Vagina (tissue), 2 donors: ENCODE results near the gene SPTBN4.

Experiments used
- POLR2A ChIP-seq, 2 donors: fragments of 450-650 bp; IDR thresholded peaks; one replicate each; pipeline ENCODE4 v1.6.1; 2017; ENCODE audit warnings: antibody characterized with exemption in 2 of 2, mild to moderate bottlenecking in 2 of 2, moderate library complexity in 2 of 2
- TF ChIP-seq, protein P1 (sequence below), 3 experiments: fragments of 450-650 bp in 2 of 3; fragments of 200-600 bp in 1 of 3; sonication (generic) in 1 of 3; IDR thresholded peaks; one replicate each; pipeline ENCODE4 v1.5.1; 2017 to 2019; ENCODE audit warnings: antibody characterized with exemption in 3 of 3, mild to moderate bottlenecking in 2 of 3, moderate library complexity in 2 of 3

DNA sequence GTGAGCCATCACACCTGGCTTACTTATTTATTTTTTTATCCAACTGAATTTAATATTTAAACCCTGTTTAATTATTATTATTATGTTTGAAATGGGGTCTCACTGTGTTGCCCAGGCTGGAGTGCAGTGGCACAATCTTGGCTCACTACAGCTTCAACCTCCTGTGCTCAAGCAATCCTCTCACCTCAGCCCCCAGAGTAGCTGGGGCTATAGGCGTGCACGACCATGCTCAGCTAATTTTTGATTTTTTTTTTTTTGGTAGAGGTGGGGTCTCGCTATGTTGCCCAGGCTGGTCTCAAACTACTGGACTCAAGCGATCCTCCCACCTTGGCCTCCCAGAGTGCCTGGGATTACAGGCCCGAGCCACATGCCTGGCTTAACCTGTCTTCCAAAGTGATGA is 32.5 kb downstream of the SPTBN4 start:
- TF ChIP-seq, protein P1, sequence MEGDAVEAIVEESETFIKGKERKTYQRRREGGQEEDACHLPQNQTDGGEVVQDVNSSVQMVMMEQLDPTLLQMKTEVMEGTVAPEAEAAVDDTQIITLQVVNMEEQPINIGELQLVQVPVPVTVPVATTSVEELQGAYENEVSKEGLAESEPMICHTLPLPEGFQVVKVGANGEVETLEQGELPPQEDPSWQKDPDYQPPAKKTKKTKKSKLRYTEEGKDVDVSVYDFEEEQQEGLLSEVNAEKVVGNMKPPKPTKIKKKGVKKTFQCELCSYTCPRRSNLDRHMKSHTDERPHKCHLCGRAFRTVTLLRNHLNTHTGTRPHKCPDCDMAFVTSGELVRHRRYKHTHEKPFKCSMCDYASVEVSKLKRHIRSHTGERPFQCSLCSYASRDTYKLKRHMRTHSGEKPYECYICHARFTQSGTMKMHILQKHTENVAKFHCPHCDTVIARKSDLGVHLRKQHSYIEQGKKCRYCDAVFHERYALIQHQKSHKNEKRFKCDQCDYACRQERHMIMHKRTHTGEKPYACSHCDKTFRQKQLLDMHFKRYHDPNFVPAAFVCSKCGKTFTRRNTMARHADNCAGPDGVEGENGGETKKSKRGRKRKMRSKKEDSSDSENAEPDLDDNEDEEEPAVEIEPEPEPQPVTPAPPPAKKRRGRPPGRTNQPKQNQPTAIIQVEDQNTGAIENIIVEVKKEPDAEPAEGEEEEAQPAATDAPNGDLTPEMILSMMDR (IDR thresholded peaks at IDR 0.05) = no peak
- no peak for TF ChIP-seq POLR2A (IDR thresholded peaks at IDR 0.05)
